GM19468 (cell line): ENCODE measurements around the gene CUX1.

Experiments used
- ATAC-seq: cut with Tn5 transposase; IDR thresholded peaks from one replicate; pipeline ENCODE4 v1.9.1; 2021; ENCODE audit warnings: mild to moderate bottlenecking, moderate library complexity, moderate number of reproducible peaks; ENCODE audit not compliant: unreplicated experiment; ENCODE audit errors: extremely low read depth

Gene CUX1

GRCh38 chr7:101947899-101948298, 130.5 kb downstream of the CUX1 start:
- ATAC-seq, result no peak

- no peak for ATAC-seq
These were observed 131.2 kb downstream of the CUX1 start for GRCh38 chr7:101948650-101949049.

GRCh38 chr7:101950450-101951119, 133.2 kb downstream of the CUX1 start:
- no peak for ATAC-seq

GRCh38 chr7:101951757-101952156, 134.3 kb downstream of the CUX1 start:
- ATAC-seq, result no peak

GRCh38 chr7:101952355-101953247, 135.2 kb downstream of the CUX1 start:
- ATAC-seq, result no peak

GRCh38 chr7:101953248-101953819, 135.9 kb downstream of the CUX1 start:
- no peak for ATAC-seq

GRCh38 chr7:101954499-101954898, 137.1 kb downstream of the CUX1 start:
- no peak for ATAC-seq

- no peak for ATAC-seq
These were observed 138.7 kb downstream of the CUX1 start for GRCh38 chr7:101956130-101956529.

GRCh38 chr7:101957744-101958525, 140.5 kb downstream of the CUX1 start:
- ATAC-seq, result no peak

GRCh38 chr7:101959342-101959741, 141.9 kb downstream of the CUX1 start:
- ATAC-seq, result no peak

- ATAC-seq, result no peak
These were observed 142.4 kb downstream of the CUX1 start for GRCh38 chr7:101959829-101960228.

GRCh38 chr7:101960323-101960722, 142.9 kb downstream of the CUX1 start:
- no peak for ATAC-seq

GRCh38 chr7:101960985-101961708, 143.7 kb downstream of the CUX1 start:
- ATAC-seq, result no peak

- no peak for ATAC-seq
These were observed 144.4 kb downstream of the CUX1 start for GRCh38 chr7:101961811-101962210.

GRCh38 chr7:101963693-101964092, 146.3 kb downstream of the CUX1 start:
- no peak for ATAC-seq

GRCh38 chr7:101964680-101965452, 147.4 kb downstream of the CUX1 start:
- ATAC-seq, result no peak

- ATAC-seq, result no peak
These were observed 151.5 kb downstream of the CUX1 start for GRCh38 chr7:101968720-101969466.

GRCh38 chr7:101969997-101970585, 152.7 kb downstream of the CUX1 start:
- no peak for ATAC-seq
